ENCODE results near the gene MTA1.

- TF ChIP-seq CTCF (conservative IDR thresholded peaks at IDR 0.05 in 1 of 2, IDR thresholded peaks at IDR 0.05 in 1 of 2; ENCODE audit: extremely low read depth in 1 of 2, insufficient read depth in 1 of 2, low read depth in 1 of 2, low read length in 2 of 2) (no peak), EZH2 (IDR thresholded peaks at IDR 0.05; ENCODE audit: borderline replicate concordance, low read length) (no peak)
These were observed 3.0 kb upstream of the MTA1 start for GRCh38 chr14:105416671-105417070.
